ENCODE results near the gene UGDH. TPM values are rescaled to one million over a fixed set of nuclear protein-coding genes. Genes with fewer than 3 reads are reported as not detected.

The UGDH gene
- total and polyA plus RNA-seq, 2 donors (not counting 3 experiments of a cell fraction or from before 2014, with no cell fraction given), result 41.3 to 62.1 TPM

DNA sequence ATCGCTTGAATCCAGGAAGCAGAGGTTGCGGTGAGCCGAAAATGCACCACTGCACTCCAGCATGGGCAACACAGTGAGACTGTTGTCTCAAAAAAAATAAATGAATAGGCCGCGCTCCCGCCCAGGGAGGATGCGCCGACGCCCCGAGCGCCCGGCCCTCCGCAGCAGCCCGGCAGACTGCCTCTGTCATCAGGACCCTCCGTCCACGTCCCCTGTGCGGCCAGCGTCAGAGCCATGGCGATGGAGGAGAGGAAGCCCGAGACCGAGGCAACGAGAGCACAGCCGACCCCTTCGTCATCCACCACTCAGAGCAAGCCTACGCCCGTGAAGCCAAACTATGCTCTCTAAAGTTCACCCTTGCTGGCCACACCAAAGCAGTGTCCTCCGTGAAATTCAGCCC lies 47.0 kb downstream of the UGDH start:
- H3K27ac ChIP-seq (ENCODE audit: insufficient read depth, low read depth, low read length), result no peak overlapping the region
- H3K9ac ChIP-seq (replicated peaks; ENCODE audit: extremely low read depth, insufficient read depth, low read length), result no peak overlapping the region
- no peaks in the 10 kb centered on the region for H3K4me1 ChIP-seq (ENCODE audit: control insufficient read depth, extremely low read depth, insufficient read depth, low read length)
- TF ChIP-seq FOS (IDR thresholded peaks at IDR 0.05; ENCODE audit: borderline replicate concordance, insufficient read depth, low read length) (no peak), GATA2 (IDR thresholded peaks at IDR 0.05; ENCODE audit: insufficient read depth, insufficient read length, low read depth, low read length) (no peak), MYC (IDR thresholded peaks at IDR 0.05; ENCODE audit: low read depth, low read length) (no peak), MAX (IDR thresholded peaks at IDR 0.05; ENCODE audit: insufficient read depth, insufficient read length) (no peak), POLR2AphosphoS5 (IDR thresholded peaks at IDR 0.05; ENCODE audit: insufficient read depth, low read depth, low read length) (no peak), POLR2A (IDR thresholded peaks at IDR 0.05; ENCODE audit: low read depth, low read length) (no peak)
- TF ChIP-seq, protein P1, sequence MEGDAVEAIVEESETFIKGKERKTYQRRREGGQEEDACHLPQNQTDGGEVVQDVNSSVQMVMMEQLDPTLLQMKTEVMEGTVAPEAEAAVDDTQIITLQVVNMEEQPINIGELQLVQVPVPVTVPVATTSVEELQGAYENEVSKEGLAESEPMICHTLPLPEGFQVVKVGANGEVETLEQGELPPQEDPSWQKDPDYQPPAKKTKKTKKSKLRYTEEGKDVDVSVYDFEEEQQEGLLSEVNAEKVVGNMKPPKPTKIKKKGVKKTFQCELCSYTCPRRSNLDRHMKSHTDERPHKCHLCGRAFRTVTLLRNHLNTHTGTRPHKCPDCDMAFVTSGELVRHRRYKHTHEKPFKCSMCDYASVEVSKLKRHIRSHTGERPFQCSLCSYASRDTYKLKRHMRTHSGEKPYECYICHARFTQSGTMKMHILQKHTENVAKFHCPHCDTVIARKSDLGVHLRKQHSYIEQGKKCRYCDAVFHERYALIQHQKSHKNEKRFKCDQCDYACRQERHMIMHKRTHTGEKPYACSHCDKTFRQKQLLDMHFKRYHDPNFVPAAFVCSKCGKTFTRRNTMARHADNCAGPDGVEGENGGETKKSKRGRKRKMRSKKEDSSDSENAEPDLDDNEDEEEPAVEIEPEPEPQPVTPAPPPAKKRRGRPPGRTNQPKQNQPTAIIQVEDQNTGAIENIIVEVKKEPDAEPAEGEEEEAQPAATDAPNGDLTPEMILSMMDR (IDR thresholded peaks at IDR 0.05; ENCODE audit: extremely low read depth in 1 of 2, insufficient read depth in 1 of 2, low read depth in 1 of 2, low read length in 2 of 2), result no peak
- ChIA-PET CTCF (interaction anchor here (0.7 to 2.2 kb wide), 2 partner anchors 8 to 11 kb away, joined by 3 to 14 read pairs; no protein-coding TSS in a partner anchor), POLR2A (no interaction called here)
- no peaks in the 10 kb centered on the region for H4K20me1 ChIP-seq (replicated peaks; ENCODE audit: control insufficient read depth, extremely low read depth, insufficient read depth, low read length)
- BruUV-seq (replicated peaks), result no TSS peak
- H3K79me2 ChIP-seq (ENCODE audit: control insufficient read depth, insufficient read depth, low read length), result no peaks in the 10 kb centered on the region
- FAIRE-seq (no peak), DNase-seq (ENCODE audit: low read depth, low spot score) (no peak)
- H3K4me2 ChIP-seq (ENCODE audit: insufficient read depth, low read length), result no peak overlapping the region
- dilution Hi-C loops (cut with MboI; ENCODE audit: extremely low pct_ligation_motif_present, low sequenced_read_pairs) (no loop called here), intact Hi-C loops (cut with micrococcal nuclease) (no loop called here)
- H2AFZ ChIP-seq (ENCODE audit: low read depth, low read length), result no peak overlapping the region
- H3K9me1 ChIP-seq (replicated peaks; ENCODE audit: control insufficient read depth, extremely low read depth, insufficient read depth, low read length), result no peaks in the 10 kb centered on the region
- no peak overlapping the region for H3K4me3 ChIP-seq (replicated peaks in 1 of 3; ENCODE audit: insufficient read depth in 1 of 3, low read depth in 1 of 3, low read length in 3 of 3)
- H3K9me3 ChIP-seq (replicated peaks; ENCODE audit: control insufficient read depth, insufficient read depth, low read length), result no peaks in the 10 kb centered on the region
- H3K27me3 ChIP-seq (ENCODE audit: control insufficient read depth in 2 of 2, insufficient read depth in 2 of 2, low read length in 2 of 2), result no peaks in the 10 kb centered on the region
- no peaks in the 10 kb centered on the region for H3K36me3 ChIP-seq (ENCODE audit: control insufficient read depth in 2 of 2, extremely low read depth in 1 of 2, insufficient read depth in 2 of 2, low read length in 2 of 2)
